DMS153 (cell line): Measurements from ENCODE around the gene CD320.
A peak's percentile ranks its signal among the peaks of the same experiment; 100 is the strongest.

Source experiments
- DNase-seq: peaks from one replicate; lab custom pipeline; 2025; lab: John Stamatoyannopoulos, UW

Gene CD320

DNA sequence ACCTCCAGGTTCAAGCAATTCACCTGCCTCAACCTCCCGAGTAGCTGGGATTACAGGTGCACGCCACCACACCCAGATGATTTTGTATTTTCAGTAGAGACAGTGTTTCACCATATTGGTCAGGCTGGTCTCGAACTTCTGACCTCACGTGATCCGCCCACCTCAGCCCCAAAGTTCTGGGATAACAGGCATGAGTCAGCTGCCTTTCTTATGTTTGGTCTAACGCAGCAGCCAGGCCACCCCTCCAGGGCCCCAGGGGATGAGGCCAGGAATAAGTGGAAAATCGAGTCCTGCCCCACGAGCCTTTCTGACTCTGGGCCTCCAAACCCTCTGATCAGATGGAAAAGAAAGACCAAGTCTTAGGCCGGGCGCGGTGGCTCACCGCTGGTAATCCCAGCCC is 54.5 kb downstream of the CD320 start:
- DNase-seq: no peak

DNA sequence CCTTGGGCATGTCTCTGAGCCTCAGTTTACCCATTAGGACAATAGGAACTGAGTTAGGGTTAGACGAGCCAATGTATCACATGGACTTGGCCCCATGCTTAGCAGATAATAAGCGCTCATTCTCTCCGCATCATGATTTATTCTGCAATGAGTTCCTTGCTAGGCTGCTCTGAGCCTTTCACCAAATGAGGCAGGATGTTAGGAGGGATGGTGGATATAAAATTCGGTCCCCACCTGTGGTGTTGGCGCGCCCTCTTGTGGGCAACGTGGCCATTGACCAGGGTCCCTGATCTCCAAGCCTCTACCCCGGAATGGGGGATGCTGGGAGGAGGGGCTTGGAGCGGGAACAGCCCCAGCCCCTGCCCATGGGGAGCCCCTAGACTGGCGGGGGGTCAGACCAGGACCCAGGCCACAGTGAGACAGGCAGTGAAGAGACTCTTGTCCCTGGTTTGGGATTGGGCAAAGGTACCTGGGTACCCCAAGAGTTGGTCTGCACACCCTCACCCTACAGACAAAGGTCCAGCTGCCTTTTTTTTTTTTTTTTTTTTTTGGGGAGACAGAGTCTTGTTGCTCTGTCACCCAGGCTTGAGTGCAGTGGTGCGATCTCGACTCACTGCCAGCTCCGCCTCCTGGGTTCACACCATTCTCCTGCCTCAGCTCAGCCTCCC is 55.1 kb downstream of the CD320 start:
- peak; percentile 37 for DNase-seq
